ENCODE results near the gene GALNT18.

Gene GALNT18

GRCh38 chr11:11272254-11272653 lies 349.6 kb downstream of the GALNT18 start:
- in situ Hi-C loops (cut with HindIII; ENCODE audit: low pct_unique_long_range_greater_than_20kb, low sequenced_read_pairs) = no loop called here
- DNase-seq (ENCODE audit: low read depth in 1 of 2, low spot score in 1 of 2) = no peak
- TF ChIP-seq JUND (IDR thresholded peaks at IDR 0.05; ENCODE audit: low read depth) = no peak

- in situ Hi-C loops (cut with HindIII; ENCODE audit: low pct_unique_long_range_greater_than_20kb, low sequenced_read_pairs) = no loop called here
- TF ChIP-seq JUND (IDR thresholded peaks at IDR 0.05; ENCODE audit: low read depth) = no peak
Observed at GRCh38 chr11:11270236-11270775, 351.5 kb downstream of the GALNT18 start.

GRCh38 chr11:11268706-11269105 lies 353.1 kb downstream of the GALNT18 start:
- no peak for DNase-seq (ENCODE audit: low read depth in 1 of 2, low spot score in 1 of 2)
- TF ChIP-seq JUND (IDR thresholded peaks at IDR 0.05; ENCODE audit: low read depth) = no peak
- in situ Hi-C loops (cut with HindIII; ENCODE audit: low pct_unique_long_range_greater_than_20kb, low sequenced_read_pairs) = no loop called here

More at GRCh38 chr11:11270236-11270775, 351.5 kb downstream of the GALNT18 start:
- no peak for DNase-seq (ENCODE audit: low read depth in 1 of 2, low spot score in 1 of 2)

- no peak for DNase-seq (ENCODE audit: low read depth in 1 of 2, low spot score in 1 of 2)
- no peak for TF ChIP-seq JUND (IDR thresholded peaks at IDR 0.05; ENCODE audit: low read depth)
- in situ Hi-C loops (cut with HindIII; ENCODE audit: low pct_unique_long_range_greater_than_20kb, low sequenced_read_pairs) = no loop called here
Observed at GRCh38 chr11:11268119-11268518, 353.7 kb downstream of the GALNT18 start.

GRCh38 chr11:11267312-11267711 lies 354.5 kb downstream of the GALNT18 start:
- in situ Hi-C loops (cut with HindIII; ENCODE audit: low pct_unique_long_range_greater_than_20kb, low sequenced_read_pairs) = no loop called here
- DNase-seq (ENCODE audit: low read depth in 1 of 2, low spot score in 1 of 2) = no peak
- TF ChIP-seq JUND (IDR thresholded peaks at IDR 0.05; ENCODE audit: low read depth) = no peak

- in situ Hi-C loops (cut with HindIII; ENCODE audit: low pct_unique_long_range_greater_than_20kb, low sequenced_read_pairs) = no loop called here
- no peak for TF ChIP-seq JUND (IDR thresholded peaks at IDR 0.05; ENCODE audit: low read depth)
- peak; percentile 16 to 58 for DNase-seq (ENCODE audit: low read depth in 1 of 2, low spot score in 1 of 2)
Observed at GRCh38 chr11:11265994-11266606, 355.7 kb downstream of the GALNT18 start.

- peak in 1 of 2 experiments; percentile 65 for DNase-seq (ENCODE audit: low read depth in 1 of 2, low spot score in 1 of 2)
Observed at GRCh38 chr11:11265320-11265719, 356.5 kb downstream of the GALNT18 start.

GRCh38 chr11:11263238-11264005 lies 358.4 kb downstream of the GALNT18 start:
- no peak for TF ChIP-seq JUND (IDR thresholded peaks at IDR 0.05; ENCODE audit: low read depth)
- in situ Hi-C loops (cut with HindIII; ENCODE audit: low pct_unique_long_range_greater_than_20kb, low sequenced_read_pairs) = no loop called here
- no peak for DNase-seq (ENCODE audit: low read depth in 1 of 2, low spot score in 1 of 2)

More at GRCh38 chr11:11265320-11265719, 356.5 kb downstream of the GALNT18 start:
- in situ Hi-C loops (cut with HindIII; ENCODE audit: low pct_unique_long_range_greater_than_20kb, low sequenced_read_pairs) = no loop called here
- TF ChIP-seq JUND (IDR thresholded peaks at IDR 0.05; ENCODE audit: low read depth) = no peak

- in situ Hi-C loops (cut with HindIII; ENCODE audit: low pct_unique_long_range_greater_than_20kb, low sequenced_read_pairs) = no loop called here
- TF ChIP-seq JUND (IDR thresholded peaks at IDR 0.05; ENCODE audit: low read depth) = no peak
- DNase-seq (ENCODE audit: low read depth in 1 of 2, low spot score in 1 of 2) = no peak
Observed at GRCh38 chr11:11262171-11262920, 359.5 kb downstream of the GALNT18 start.

- no peak for DNase-seq (ENCODE audit: low read depth in 1 of 2, low spot score in 1 of 2)
- TF ChIP-seq JUND (IDR thresholded peaks at IDR 0.05; ENCODE audit: low read depth) = no peak
- in situ Hi-C loops (cut with HindIII; ENCODE audit: low pct_unique_long_range_greater_than_20kb, low sequenced_read_pairs) = no loop called here
Observed at GRCh38 chr11:11261629-11262028, 360.2 kb downstream of the GALNT18 start.

GRCh38 chr11:11260903-11261302 lies 360.9 kb downstream of the GALNT18 start:
- TF ChIP-seq JUND (IDR thresholded peaks at IDR 0.05; ENCODE audit: low read depth) = no peak
- in situ Hi-C loops (cut with HindIII; ENCODE audit: low pct_unique_long_range_greater_than_20kb, low sequenced_read_pairs) = no loop called here
- no peak for DNase-seq (ENCODE audit: low read depth in 1 of 2, low spot score in 1 of 2)

GRCh38 chr11:11253995-11254394 lies 367.8 kb downstream of the GALNT18 start:
- TF ChIP-seq JUND (IDR thresholded peaks at IDR 0.05; ENCODE audit: low read depth) = no peak
- no peak for DNase-seq (ENCODE audit: low read depth in 1 of 2, low spot score in 1 of 2)
- in situ Hi-C loops (cut with HindIII; ENCODE audit: low pct_unique_long_range_greater_than_20kb, low sequenced_read_pairs) = no loop called here

Data from T47D (cell line).